Transverse colon (tissue), 4 donors: ENCODE data around the gene RAPGEF3. TPM values are rescaled to one million over a fixed set of nuclear protein-coding genes. Genes with fewer than 3 reads are reported as not detected.

Source experiments
- DNase-seq: peaks from one replicate; pipeline ENCODE4 v3.0.0-alpha.2; 2019
- H3K27ac ChIP-seq, 4 donors: fragments of 200-600 bp; sonication (generic); 2 replicates each; pipeline ENCODE4 v1.5.1; 2016 to 2018; ENCODE audit warnings: inconsistent platforms in 4 of 4
- H3K27me3 ChIP-seq: fragments of 200-600 bp; sonication (generic); 2 replicates; pipeline ENCODE4 v1.5.1; 2017; ENCODE audit warnings: inconsistent platforms
- H3K36me3 ChIP-seq, 4 donors: fragments of 200-600 bp; sonication (generic); 2 replicates each; pipeline ENCODE4 v1.5.1; 2017 to 2019; ENCODE audit warnings: inconsistent platforms in 4 of 4
- H3K4me1 ChIP-seq, 4 donors: fragments of 200-600 bp; sonication (generic); 2 replicates each; pipeline ENCODE4 v1.5.1; 2017 to 2020; ENCODE audit warnings: inconsistent platforms in 4 of 4
- H3K4me3 ChIP-seq, 4 donors: fragments of 200-600 bp; sonication (generic); 1 replicate in 1 of 4; 2 replicates in 3 of 4; pipeline versions ENCODE4 v1.5.1 to v1.6.1; 2017 to 2019; ENCODE audit warnings: inconsistent platforms in 4 of 4
- H3K9me3 ChIP-seq, 2 donors: fragments of 200-600 bp; sonication (generic); 2 replicates each; pipeline ENCODE4 v1.5.1; 2017 to 2019; ENCODE audit warnings: inconsistent platforms in 2 of 2
- CTCF ChIP-seq, 5 experiments: fragments of 200-600 bp in 3 of 5; fragments of 450-650 bp in 2 of 5; sonication (generic) in 3 of 5; IDR thresholded peaks; 1 replicate in 2 of 5; 2 replicates in 3 of 5; pipeline ENCODE4 v1.5.1; 2016 to 2017; ENCODE audit warnings: antibody characterized with exemption in 5 of 5, inconsistent platforms in 3 of 5, mild to moderate bottlenecking in 2 of 5, moderate library complexity in 1 of 5
- EP300 ChIP-seq: sonication (generic); formaldehyde crosslinking; IDR thresholded peaks from one replicate; pipeline ENCODE4 v1.6.1; 2017; ENCODE audit warnings: antibody characterized with exemption, low read depth
- POLR2A ChIP-seq: fragments of 450-650 bp; IDR thresholded peaks from one replicate; pipeline ENCODE4 v1.6.1; 2016; ENCODE audit warnings: antibody characterized with exemption, mild to moderate bottlenecking, moderate library complexity
- POLR2AphosphoS5 ChIP-seq, 3 donors: sonication (generic); formaldehyde crosslinking; IDR thresholded peaks; one replicate each; pipeline ENCODE4 v1.6.1; 2016; ENCODE audit warnings: antibody characterized with exemption in 3 of 3
- WGBS, 2 donors: methylation state at CpG; one replicate each; pipeline ENCODE4 v1.1.5; 2018; ENCODE audit warnings: low coverage in 1 of 2; 5-methylcytosine and 5-hydroxymethylcytosine counted together
- in situ Hi-C, 4 donors: fragments of 200-750 bp; cut with MboI; loops; one replicate each; pipeline versions ENCODE4 v1.15.0 to v1.15.1; 2017; ENCODE audit warnings: low sequenced_read_pairs in 3 of 4, low pct_ligation_motif_present in 1 of 4, low pct_unique_long_range_greater_than_20kb in 1 of 4
- intact Hi-C: fragments of 100-400 bp; cut with DNase I; formaldehyde crosslinking; loops from one replicate; pipeline ENCODE4 v1.15.1; 2023; ENCODE audit warnings: low total_unique reads
- total RNA-seq, 4 donors: library from RNA; depleted of rRNA; stranded (reverse); fragments of >200 nt; gene quantifications; one replicate each; pipeline ENCODE4 v1.1.0, GENCODE V29; 2016

The RAPGEF3 gene
- total RNA-seq, 4 donors from 2014 or later = 8.1 to 51.7 (median 24.6) TPM

- Histone ChIP-seq H3K27me3 (no peaks in the 10 kb centered on the region), H3K4me3 (no peak overlapping the region), H3K9me3 (no peaks in the 10 kb centered on the region), H3K4me1 (peaks cover 14 to 34% (median 18%) of the 10 kb centered on the region in 4 donors), H3K27ac (no peak overlapping the region), H3K36me3 (no peaks in the 10 kb centered on the region)
- no peak for DNase-seq
- TF ChIP-seq EP300 = no peak
- in situ Hi-C loops = loop anchor here in 2 of 4 donors (5.0 to 10.0 kb wide), 3 partner anchors 63 to 125 kb away; partner anchors contain the start of gene SLC48A1 (in 1 of the 2)
- intact Hi-C loops = loop anchor here (5.0 kb wide), 1 partner anchor 65 kb away; no protein-coding TSS in a partner anchor
- 93 to 96% methylated on average over 3 to 6 of the region's 6 CpGs for WGBS, 2 donors
Measured at GRCh38 chr12:47712171-47712570, 46.5 kb downstream of the RAPGEF3 start.

DNA sequence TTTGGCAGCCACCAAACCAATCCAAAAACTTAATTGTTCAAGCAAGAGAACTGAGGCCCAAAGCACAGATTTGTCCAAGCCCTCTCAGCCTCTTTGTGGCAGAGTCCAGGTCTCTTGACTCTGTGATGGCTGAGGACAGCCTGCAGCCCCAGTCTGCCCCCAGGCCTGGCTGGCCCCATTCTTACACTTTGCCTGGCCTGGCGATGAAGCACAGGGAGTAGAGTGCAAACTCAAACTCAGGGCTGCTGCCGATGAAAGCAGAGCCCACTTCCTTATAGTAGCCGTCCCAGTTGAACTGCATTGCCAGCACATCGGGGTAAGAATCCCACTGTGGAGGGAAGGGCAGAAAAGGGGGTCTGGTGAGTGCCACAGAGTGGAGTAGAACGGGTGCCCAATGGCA lies 47.2 kb downstream of the RAPGEF3 start:
- no peak for DNase-seq
- TF ChIP-seq CTCF (IDR thresholded peaks at IDR 0.05) = no peak
- no peak for TF ChIP-seq POLR2AphosphoS5 (IDR thresholded peaks at IDR 0.05)
- TF ChIP-seq EP300 = no peak
- TF ChIP-seq POLR2A = no peak
- no peaks in the 10 kb centered on the region for H3K36me3 ChIP-seq
- intact Hi-C loops = loop anchor here (5.0 kb wide), 1 partner anchor 66 kb away; no protein-coding TSS in a partner anchor
- H3K27ac ChIP-seq = no peak overlapping the region
- no peaks in the 10 kb centered on the region for H3K27me3 ChIP-seq
- WGBS, 2 donors = 87 to 91% methylated on average over 3 to 5 of the region's 5 CpGs
- H3K9me3 ChIP-seq = no peaks in the 10 kb centered on the region
- H3K4me3 ChIP-seq = no peak overlapping the region
- in situ Hi-C loops = loop anchor here in 2 of 4 donors (5.0 to 10.0 kb wide), 3 partner anchors 63 to 126 kb away; partner anchors contain the start of gene SLC48A1 (in 1 of the 2)
- peaks cover 11 to 34% (median 19%) of the 10 kb centered on the region in 4 donors for H3K4me1 ChIP-seq

DNA sequence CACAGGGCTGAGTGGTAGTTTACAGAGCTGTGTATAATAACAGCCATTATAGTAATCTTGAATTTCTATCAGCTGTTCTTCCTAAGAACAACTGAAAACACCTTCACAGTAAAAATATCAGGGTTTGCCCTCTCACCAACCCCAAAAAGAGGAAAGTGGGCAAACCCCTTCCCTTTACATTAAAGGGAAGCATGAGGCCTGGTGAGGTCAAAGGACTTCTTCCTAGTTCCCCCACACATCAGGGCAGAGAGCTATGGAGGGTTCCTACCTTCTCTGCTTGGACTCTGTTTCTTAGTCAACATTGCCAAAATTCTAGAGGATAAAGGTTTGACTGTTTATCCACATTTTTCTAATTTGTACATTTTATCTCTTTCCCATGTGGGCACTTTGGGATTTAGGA lies 48.4 kb downstream of the RAPGEF3 start:
- no peak for DNase-seq
- Histone ChIP-seq H3K36me3 (no peaks in the 10 kb centered on the region), H3K9me3 (no peaks in the 10 kb centered on the region), H3K27me3 (no peaks in the 10 kb centered on the region), H3K4me3 (no peak overlapping the region), H3K27ac (no peak overlapping the region), H3K4me1 (peaks cover 4 to 25% (median 11%) of the 10 kb centered on the region in 4 donors)
- TF ChIP-seq POLR2A (no peak), CTCF (IDR thresholded peaks at IDR 0.05) (no peak), EP300 (no peak), POLR2AphosphoS5 (IDR thresholded peaks at IDR 0.05) (no peak)
- in situ Hi-C loops (loop anchor here in 2 of 4 donors (5.0 to 10.0 kb wide), 3 partner anchors 65 to 127 kb away; partner anchors contain the start of gene SLC48A1 (in 1 of the 2)), intact Hi-C loops (loop anchor here (5.0 kb wide), 1 partner anchor 67 kb away; no protein-coding TSS in a partner anchor)

- Histone ChIP-seq H3K36me3 (no peaks in the 10 kb centered on the region), H3K4me3 (no peak overlapping the region), H3K27ac (no peak overlapping the region), H3K4me1 (peaks cover 3 to 25% (median 9%) of the 10 kb centered on the region in 4 donors), H3K9me3 (no peaks in the 10 kb centered on the region), H3K27me3 (no peaks in the 10 kb centered on the region)
- in situ Hi-C loops = loop anchor here in 2 of 4 donors (5.0 to 10.0 kb wide), 3 partner anchors 65 to 128 kb away; partner anchors contain the start of gene SLC48A1 (in 1 of the 2)
- TF ChIP-seq POLR2AphosphoS5 (IDR thresholded peaks at IDR 0.05) (no peak), POLR2A (no peak), EP300 (no peak), CTCF (IDR thresholded peaks at IDR 0.05) (no peak)
- no peak for DNase-seq
- 74 to 86% methylated on average over 1 to 2 of the region's 2 CpGs for WGBS, 2 donors
- intact Hi-C loops = loop anchor here (5.0 kb wide), 1 partner anchor 68 kb away; no protein-coding TSS in a partner anchor
Measured at GRCh38 chr12:47709671-47710070, 49.0 kb downstream of the RAPGEF3 start.

DNA sequence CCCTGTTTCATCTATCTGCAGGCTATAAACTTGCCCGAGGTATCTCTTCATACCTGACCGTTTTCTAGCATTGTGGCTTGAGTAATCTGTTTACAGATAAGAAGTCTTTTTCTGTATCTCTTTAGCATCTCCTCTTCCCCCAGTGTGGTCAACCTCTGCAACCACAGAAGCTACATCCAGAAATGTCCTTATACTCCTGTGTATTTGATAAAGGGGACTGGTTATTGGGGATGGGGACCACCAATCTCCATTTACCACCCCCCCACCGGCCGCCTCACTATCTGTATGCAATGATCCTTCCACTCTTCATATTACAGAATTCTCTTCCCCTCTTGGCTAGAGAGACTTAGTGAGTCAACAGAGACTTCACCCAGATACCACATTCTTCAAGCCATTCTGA lies 49.4 kb downstream of the RAPGEF3 start:
- intact Hi-C loops (no loop called here), in situ Hi-C loops (no loop called here)
- TF ChIP-seq POLR2AphosphoS5 (IDR thresholded peaks at IDR 0.05) (no peak), CTCF (IDR thresholded peaks at IDR 0.05) (no peak), POLR2A (no peak), EP300 (no peak)
- no peak for DNase-seq
- WGBS, 2 donors = 73 to 81% methylated on average over 4 of the region's 4 CpGs
- no peak overlapping the region for H3K4me3 ChIP-seq
- H3K27ac ChIP-seq = no peak overlapping the region
- no peaks in the 10 kb centered on the region for H3K36me3 ChIP-seq
- H3K9me3 ChIP-seq = no peaks in the 10 kb centered on the region
- peaks cover 3 to 27% (median 11%) of the 10 kb centered on the region in 4 donors for H3K4me1 ChIP-seq
- no peaks in the 10 kb centered on the region for H3K27me3 ChIP-seq
